GM13977 (cell line): ENCODE measurements around the gene WWOX.

ENCODE experiments used
- DNase-seq: peaks from one replicate; pipeline ENCODE4 v3.0.0; 2012; ENCODE audit warnings: low spot score
- in situ Hi-C: fragments of 300-500 bp; cut with MboI; formaldehyde crosslinking; loops from one replicate; pipeline ENCODE4 v1.12.0; 2022; ENCODE audit warnings: low sequenced_read_pairs, low pct_unique_long_range_greater_than_20kb, mixed read lengths, inconsistent platforms; ENCODE audit not compliant: unreplicated experiment
- TF ChIP-seq, protein P1 (sequence below): IDR thresholded peaks from 2 replicates; pipeline ENCODE4 v1.5.1; 2012; ENCODE audit warnings: mild to moderate bottlenecking, control low read depth; ENCODE audit not compliant: insufficient read depth; ENCODE audit errors: extremely low read depth, missing control alignments

The WWOX gene

DNA sequence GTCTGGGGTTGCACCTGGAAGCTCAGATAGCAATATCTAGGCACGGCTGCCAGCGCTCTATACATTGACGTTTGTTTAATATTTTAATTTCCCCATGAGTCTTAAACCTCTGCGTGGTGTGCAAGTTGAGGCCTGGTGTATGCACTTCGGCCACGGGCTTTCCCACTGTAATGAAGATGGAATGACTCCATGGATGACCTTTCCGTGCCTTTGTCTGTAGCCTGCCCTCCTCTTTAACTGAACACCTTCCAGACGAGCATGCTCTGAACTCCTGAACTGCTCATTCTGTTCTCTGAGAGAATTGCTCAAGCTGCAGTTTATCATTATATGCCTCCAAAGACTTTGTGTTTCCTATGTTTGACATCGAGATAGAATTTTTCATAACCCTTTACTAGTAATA lies 438.8 kb downstream of the WWOX start:
- DNase-seq: no peak
- in situ Hi-C loops: no loop called here
- TF ChIP-seq, protein P1, sequence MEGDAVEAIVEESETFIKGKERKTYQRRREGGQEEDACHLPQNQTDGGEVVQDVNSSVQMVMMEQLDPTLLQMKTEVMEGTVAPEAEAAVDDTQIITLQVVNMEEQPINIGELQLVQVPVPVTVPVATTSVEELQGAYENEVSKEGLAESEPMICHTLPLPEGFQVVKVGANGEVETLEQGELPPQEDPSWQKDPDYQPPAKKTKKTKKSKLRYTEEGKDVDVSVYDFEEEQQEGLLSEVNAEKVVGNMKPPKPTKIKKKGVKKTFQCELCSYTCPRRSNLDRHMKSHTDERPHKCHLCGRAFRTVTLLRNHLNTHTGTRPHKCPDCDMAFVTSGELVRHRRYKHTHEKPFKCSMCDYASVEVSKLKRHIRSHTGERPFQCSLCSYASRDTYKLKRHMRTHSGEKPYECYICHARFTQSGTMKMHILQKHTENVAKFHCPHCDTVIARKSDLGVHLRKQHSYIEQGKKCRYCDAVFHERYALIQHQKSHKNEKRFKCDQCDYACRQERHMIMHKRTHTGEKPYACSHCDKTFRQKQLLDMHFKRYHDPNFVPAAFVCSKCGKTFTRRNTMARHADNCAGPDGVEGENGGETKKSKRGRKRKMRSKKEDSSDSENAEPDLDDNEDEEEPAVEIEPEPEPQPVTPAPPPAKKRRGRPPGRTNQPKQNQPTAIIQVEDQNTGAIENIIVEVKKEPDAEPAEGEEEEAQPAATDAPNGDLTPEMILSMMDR: no peak

DNA sequence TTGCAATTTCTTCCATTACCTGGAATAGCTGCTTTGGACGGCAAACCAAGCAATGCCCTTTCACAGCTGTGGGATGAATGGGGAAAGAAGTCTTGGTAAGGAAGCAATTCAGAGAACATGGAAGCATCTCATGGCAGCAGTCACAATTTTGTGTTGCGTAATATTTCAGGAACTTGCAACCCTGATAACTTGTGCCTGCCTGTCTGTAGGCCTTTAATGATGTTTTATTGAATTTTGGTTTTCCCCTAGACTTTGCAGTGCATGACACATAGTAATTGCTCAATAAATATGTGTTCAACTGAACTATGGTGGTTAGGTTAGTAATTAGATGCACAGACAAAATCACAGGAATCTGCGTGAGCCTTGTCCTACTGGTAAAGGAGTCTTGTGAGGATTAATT lies 439.5 kb downstream of the WWOX start:
- DNase-seq: no peak
- TF ChIP-seq, protein P1: no peak
- in situ Hi-C loops: no loop called here

DNA sequence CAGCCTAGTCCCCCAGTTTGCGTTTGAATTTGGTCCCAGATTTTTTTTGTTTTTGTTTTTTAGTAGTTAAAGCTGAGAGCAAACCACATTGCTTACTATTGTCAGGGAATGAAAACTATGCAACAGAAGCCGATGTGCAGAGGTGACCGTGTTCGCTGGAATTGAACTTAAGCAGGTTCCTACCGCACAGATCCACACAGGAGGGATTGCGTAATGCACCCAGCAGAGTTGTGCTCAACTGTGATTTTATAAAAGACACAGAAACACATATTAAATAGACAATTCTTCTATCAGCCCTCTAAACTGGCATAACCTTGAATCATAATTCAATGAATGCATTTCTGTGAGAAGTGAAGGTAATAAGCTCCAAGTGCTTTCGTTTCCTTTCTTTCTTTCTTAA lies 443.0 kb downstream of the WWOX start:
- TF ChIP-seq, protein P1: no peak
- in situ Hi-C loops: no loop called here
- DNase-seq: no peak

DNA sequence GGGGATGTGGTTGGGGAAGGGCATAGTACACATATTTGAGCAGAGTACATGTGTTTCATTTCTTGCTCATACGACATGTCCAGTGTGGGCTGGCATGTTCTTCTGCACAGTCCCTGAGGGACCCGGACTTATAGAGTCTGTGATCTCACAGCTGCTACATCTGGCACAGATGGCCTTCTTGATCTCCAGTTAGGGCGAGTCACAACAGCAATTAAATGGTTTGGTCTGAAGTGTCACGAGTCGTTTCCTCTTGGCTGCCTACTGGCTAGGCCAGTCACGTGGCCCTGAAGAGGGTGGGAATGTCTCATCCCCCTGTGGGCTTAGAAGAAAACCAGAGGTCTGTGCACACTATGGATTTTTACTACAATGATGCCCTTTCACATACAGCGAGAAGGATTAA lies 443.6 kb downstream of the WWOX start:
- TF ChIP-seq, protein P1: no peak
- in situ Hi-C loops: no loop called here
- DNase-seq: no peak

DNA sequence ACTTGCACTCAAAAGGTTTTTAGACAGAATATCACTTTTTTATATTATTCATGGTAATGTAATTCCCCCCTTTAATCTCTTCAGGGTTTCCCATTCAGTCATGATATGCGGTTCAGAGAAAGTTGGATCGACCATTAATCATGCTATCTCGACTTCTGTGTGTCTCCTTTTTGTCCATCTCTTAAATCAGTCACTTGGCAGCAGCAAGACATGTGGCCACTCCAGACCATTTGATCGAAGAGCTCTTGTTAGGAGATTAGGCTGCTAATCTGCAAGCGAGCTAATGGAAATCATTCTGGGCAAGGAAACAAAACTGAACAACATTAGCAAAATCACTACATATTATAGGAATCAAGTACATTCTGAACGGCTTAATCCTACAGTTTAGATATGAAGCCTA lies 449.9 kb downstream of the WWOX start:
- no peak for DNase-seq
- TF ChIP-seq, protein P1: no peak
- in situ Hi-C loops: no loop called here

DNA sequence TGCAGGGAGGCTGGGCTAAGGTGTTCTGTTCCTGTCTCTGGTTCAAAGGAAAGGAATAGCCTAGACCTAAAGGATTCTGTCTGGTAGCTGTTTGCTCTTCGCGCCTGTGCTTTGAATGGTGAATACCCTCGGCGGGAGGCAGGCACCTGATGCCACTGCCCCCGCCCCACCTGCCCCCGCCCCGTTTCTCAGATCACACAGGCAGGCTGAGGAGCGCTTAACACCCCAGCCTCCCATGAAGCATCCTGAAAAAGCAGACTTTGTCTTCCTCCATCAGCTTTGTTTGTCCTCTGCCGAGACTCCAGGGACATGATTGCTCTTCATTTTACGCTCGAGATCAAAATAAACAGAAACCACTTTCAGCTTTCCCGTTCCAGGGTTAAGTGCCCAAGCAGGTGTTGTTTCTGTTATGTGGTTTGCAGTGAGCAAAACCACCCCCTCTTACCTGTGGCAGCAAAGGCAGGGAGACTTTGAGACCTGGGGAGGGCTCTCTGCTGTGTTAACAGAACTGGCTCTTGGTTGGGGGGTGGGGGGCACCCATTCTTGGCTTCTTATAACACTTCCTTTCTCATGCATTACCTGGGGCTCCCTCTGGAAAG lies 452.1 kb downstream of the WWOX start:
- DNase-seq: no peak
- TF ChIP-seq, protein P1: no peak
- in situ Hi-C loops: no loop called here
